HG02981 (cell line): ENCODE measurements around the gene HAUS7.
"Not testable (repeated sequence)": the region's sequence is repeated elsewhere in the genome, so short reads cannot be mapped to it uniquely, and the experiment has no call there.

Experiments
- ATAC-seq: cut with Tn5 transposase; IDR thresholded peaks from one replicate; pipeline ENCODE4 v1.9.1; 2021; ENCODE audit warnings: mild to moderate bottlenecking, moderate library complexity; ENCODE audit not compliant: unreplicated experiment

The HAUS7 gene

GRCh38 chrX:153411255-153411987, 59.0 kb downstream of the HAUS7 start, which contains the start of gene ZFP92:
ZFP92 (plus strand) TSS chrX:153411472; CDS start chrX:153418323, 6,851 bp downstream.
- ATAC-seq: peak; percentile 72

GRCh38 chrX:153410888-153411254, 59.5 kb downstream of the HAUS7 start:
- no peak for ATAC-seq

GRCh38 chrX:153410373-153410772, 60.0 kb downstream of the HAUS7 start:
- ATAC-seq: no peak

- no peak for ATAC-seq
Observed at GRCh38 chrX:153409414-153410101, 60.8 kb downstream of the HAUS7 start.

GRCh38 chrX:153408871-153409351, 61.5 kb downstream of the HAUS7 start:
- ATAC-seq: no peak

GRCh38 chrX:153408221-153408721, 62.1 kb downstream of the HAUS7 start:
- ATAC-seq: no peak

- no peak for ATAC-seq
Observed at GRCh38 chrX:153407736-153408135, 62.6 kb downstream of the HAUS7 start.

GRCh38 chrX:153406903-153407302, 63.5 kb downstream of the HAUS7 start:
- ATAC-seq: no peak

- no peak for ATAC-seq
Observed at GRCh38 chrX:153406011-153406410, 64.4 kb downstream of the HAUS7 start.

GRCh38 chrX:153405426-153405825, 65.0 kb downstream of the HAUS7 start:
- no peak for ATAC-seq

- ATAC-seq: not testable (repeated sequence)
Observed at GRCh38 chrX:153404333-153404732, 66.0 kb downstream of the HAUS7 start.

- no peak for ATAC-seq
Observed at GRCh38 chrX:153401133-153401764, 69.1 kb downstream of the HAUS7 start, which contains the start of gene PNMA6E. PNMA6E (minus strand) TSS chrX:153401350; CDS start chrX:153398849, 2,501 bp downstream.

- ATAC-seq: no peak
Observed at GRCh38 chrX:153400146-153401132, 69.9 kb downstream of the HAUS7 start.

GRCh38 chrX:153398275-153398960, 72.0 kb downstream of the HAUS7 start:
- no peak for ATAC-seq
